ENCODE measurements around the gene BCAT1.
A peak's percentile ranks its signal among the peaks of the same experiment; 100 is the strongest.

BCAT1 gene

GRCh38 chr12:24808651-24809050 is 140.2 kb downstream of the BCAT1 start:
- no peak overlapping the region for H3K4me3 ChIP-seq (ENCODE audit: low read length in 2 of 2)
- no peak overlapping the region for H2BK5ac ChIP-seq (ENCODE audit: low read length)
- H2BK120ac ChIP-seq (ENCODE audit: low read depth, low read length): no peak overlapping the region
- no peaks in the 10 kb centered on the region for H3K27me3 ChIP-seq (ENCODE audit: control insufficient read depth in 3 of 3, insufficient read depth in 3 of 3, low read depth in 1 of 3, low read length in 3 of 3)
- H3K9me3 ChIP-seq (replicated peaks in 1 of 2; ENCODE audit: control insufficient read depth in 2 of 2, insufficient read depth in 1 of 2, low read depth in 1 of 2, low read length in 2 of 2): peaks cover under 1 to 3% of the 10 kb centered on the region in 2 donors
- no peak overlapping the region for H3K4me2 ChIP-seq (ENCODE audit: insufficient read depth, low read length, poor library complexity, severe bottlenecking)
- no peak overlapping the region for H3K23ac ChIP-seq (ENCODE audit: low read depth, low read length, poor library complexity)
- H3K18ac ChIP-seq (ENCODE audit: low read length): no peak overlapping the region
- peaks cover 0 to 12% of the 10 kb centered on the region in 2 donors for H3K36me3 ChIP-seq (replicated peaks in 1 of 2; ENCODE audit: control insufficient read depth in 2 of 2, insufficient read depth in 2 of 2, low read length in 2 of 2)
- no peak overlapping the region for H4K8ac ChIP-seq (ENCODE audit: low read depth, low read length)
- H2BK15ac ChIP-seq (ENCODE audit: low read length): no peak overlapping the region
- H3K9ac ChIP-seq (ENCODE audit: low read depth, low read length, poor library complexity): no peak overlapping the region
- no CpG with 5 or more reads among the region's 2 CpGs for WGBS, 2 donors (ENCODE audit: extremely low coverage in 2 of 2, insufficient read length in 2 of 2, insufficient replicate concordance in 1 of 2)
- H4K91ac ChIP-seq (ENCODE audit: low read depth, low read length, poor library complexity): no peak overlapping the region
- no peak overlapping the region for H2AK5ac ChIP-seq (ENCODE audit: low read depth, low read length)
- H3K4ac ChIP-seq (ENCODE audit: low read length): no peak overlapping the region
- H3K27ac ChIP-seq (replicated peaks; ENCODE audit: low read length): no peak overlapping the region
- no peaks in the 10 kb centered on the region for H3K4me1 ChIP-seq (ENCODE audit: control insufficient read depth in 2 of 2, insufficient read depth in 1 of 2, low read depth in 1 of 2, low read length in 2 of 2)
- no peaks in the 10 kb centered on the region for H3K79me1 ChIP-seq (ENCODE audit: low read depth, low read length)
- no peak overlapping the region for H2BK12ac ChIP-seq (ENCODE audit: low read length)
- no peak overlapping the region for H3K14ac ChIP-seq (ENCODE audit: low read length)
- no peak for DNase-seq (ENCODE audit: low spot score)
- H2AFZ ChIP-seq (ENCODE audit: low read length): no peak overlapping the region

- no peak overlapping the region for H3K9ac ChIP-seq (ENCODE audit: low read depth, low read length, poor library complexity)
- H3K18ac ChIP-seq (ENCODE audit: low read length): no peak overlapping the region
- no peak overlapping the region for H2AK5ac ChIP-seq (ENCODE audit: low read depth, low read length)
- H4K8ac ChIP-seq (ENCODE audit: low read depth, low read length): no peak overlapping the region
- no peaks in the 10 kb centered on the region for H3K4me1 ChIP-seq (ENCODE audit: control insufficient read depth in 2 of 2, insufficient read depth in 1 of 2, low read depth in 1 of 2, low read length in 2 of 2)
- no peak overlapping the region for H2BK12ac ChIP-seq (ENCODE audit: low read length)
- no peak overlapping the region for H4K91ac ChIP-seq (ENCODE audit: low read depth, low read length, poor library complexity)
- no peak overlapping the region for H3K14ac ChIP-seq (ENCODE audit: low read length)
- H3K36me3 ChIP-seq (replicated peaks in 1 of 2; ENCODE audit: control insufficient read depth in 2 of 2, insufficient read depth in 2 of 2, low read length in 2 of 2): no peaks in the 10 kb centered on the region
- H3K79me1 ChIP-seq (ENCODE audit: low read depth, low read length): no peaks in the 10 kb centered on the region
- H3K4me2 ChIP-seq (ENCODE audit: insufficient read depth, low read length, poor library complexity, severe bottlenecking): no peak overlapping the region
- no peak for DNase-seq (ENCODE audit: low spot score)
- no peak overlapping the region for H3K23ac ChIP-seq (ENCODE audit: low read depth, low read length, poor library complexity)
- no peak overlapping the region for H2BK120ac ChIP-seq (ENCODE audit: low read depth, low read length)
- WGBS, 2 donors (ENCODE audit: extremely low coverage in 2 of 2, insufficient read length in 2 of 2, insufficient replicate concordance in 1 of 2): no CpG with 5 or more reads among the region's 2 CpGs
- H2AFZ ChIP-seq (ENCODE audit: low read length): no peak overlapping the region
- no peak overlapping the region for H3K4me3 ChIP-seq (ENCODE audit: low read length in 2 of 2)
- no peak overlapping the region for H3K27ac ChIP-seq (replicated peaks; ENCODE audit: low read length)
- peaks cover 6 to 11% of the 10 kb centered on the region in 2 donors for H3K9me3 ChIP-seq (replicated peaks in 1 of 2; ENCODE audit: control insufficient read depth in 2 of 2, insufficient read depth in 1 of 2, low read depth in 1 of 2, low read length in 2 of 2)
- H2BK15ac ChIP-seq (ENCODE audit: low read length): no peak overlapping the region
- H3K27me3 ChIP-seq (ENCODE audit: control insufficient read depth in 3 of 3, insufficient read depth in 3 of 3, low read depth in 1 of 3, low read length in 3 of 3): no peaks in the 10 kb centered on the region
- H2BK5ac ChIP-seq (ENCODE audit: low read length): no peak overlapping the region
- no peak overlapping the region for H3K4ac ChIP-seq (ENCODE audit: low read length)
These were observed 142.5 kb downstream of the BCAT1 start for GRCh38 chr12:24806386-24806785.

GRCh38 chr12:24803430-24804245 is 145.3 kb downstream of the BCAT1 start:
- Histone ChIP-seq H3K27ac (replicated peaks; ENCODE audit: low read length) (no peak overlapping the region), H2BK5ac (ENCODE audit: low read length) (no peak overlapping the region), H3K79me1 (ENCODE audit: low read depth, low read length) (no peaks in the 10 kb centered on the region), H3K4me2 (ENCODE audit: insufficient read depth, low read length, poor library complexity, severe bottlenecking) (no peak overlapping the region), H2BK12ac (ENCODE audit: low read length) (no peak overlapping the region), H3K23ac (ENCODE audit: low read depth, low read length, poor library complexity) (no peak overlapping the region), H3K4me3 (ENCODE audit: low read length in 2 of 2) (no peak overlapping the region), H3K18ac (ENCODE audit: low read length) (no peak overlapping the region), H3K9me3 (replicated peaks in 1 of 2; ENCODE audit: control insufficient read depth in 2 of 2, insufficient read depth in 1 of 2, low read depth in 1 of 2, low read length in 2 of 2) (peaks cover 6 to 11% of the 10 kb centered on the region in 2 donors), H3K27me3 (ENCODE audit: control insufficient read depth in 3 of 3, insufficient read depth in 3 of 3, low read depth in 1 of 3, low read length in 3 of 3) (no peaks in the 10 kb centered on the region), H2AFZ (ENCODE audit: low read length) (no peak overlapping the region), H3K4me1 (ENCODE audit: control insufficient read depth in 2 of 2, insufficient read depth in 1 of 2, low read depth in 1 of 2, low read length in 2 of 2) (no peaks in the 10 kb centered on the region), H3K9ac (ENCODE audit: low read depth, low read length, poor library complexity) (no peak overlapping the region), H2BK120ac (ENCODE audit: low read depth, low read length) (no peak overlapping the region), H2AK5ac (ENCODE audit: low read depth, low read length) (no peak overlapping the region), H3K14ac (ENCODE audit: low read length) (no peak overlapping the region), H3K36me3 (replicated peaks in 1 of 2; ENCODE audit: control insufficient read depth in 2 of 2, insufficient read depth in 2 of 2, low read length in 2 of 2) (no peaks in the 10 kb centered on the region), H4K8ac (ENCODE audit: low read depth, low read length) (peak overlapping the region; percentile 27), H3K4ac (ENCODE audit: low read length) (no peak overlapping the region), H4K91ac (ENCODE audit: low read depth, low read length, poor library complexity) (no peak overlapping the region), H2BK15ac (ENCODE audit: low read length) (peak overlapping the region; percentile 17)
- no peak for DNase-seq (ENCODE audit: low spot score)
- no CpG with 5 or more reads among the region's 5 CpGs for WGBS, 2 donors (ENCODE audit: extremely low coverage in 2 of 2, insufficient read length in 2 of 2, insufficient replicate concordance in 1 of 2)

- H3K4ac ChIP-seq (ENCODE audit: low read length): no peak overlapping the region
- peaks cover 3 to 8% of the 10 kb centered on the region in 2 donors for H3K9me3 ChIP-seq (replicated peaks in 1 of 2; ENCODE audit: control insufficient read depth in 2 of 2, insufficient read depth in 1 of 2, low read depth in 1 of 2, low read length in 2 of 2)
- no peaks in the 10 kb centered on the region for H3K36me3 ChIP-seq (replicated peaks in 1 of 2; ENCODE audit: control insufficient read depth in 2 of 2, insufficient read depth in 2 of 2, low read length in 2 of 2)
- no peak overlapping the region for H3K9ac ChIP-seq (ENCODE audit: low read depth, low read length, poor library complexity)
- no peaks in the 10 kb centered on the region for H3K79me1 ChIP-seq (ENCODE audit: low read depth, low read length)
- H3K4me2 ChIP-seq (ENCODE audit: insufficient read depth, low read length, poor library complexity, severe bottlenecking): no peak overlapping the region
- H3K27me3 ChIP-seq (ENCODE audit: control insufficient read depth in 3 of 3, insufficient read depth in 3 of 3, low read depth in 1 of 3, low read length in 3 of 3): no peaks in the 10 kb centered on the region
- H2BK15ac ChIP-seq (ENCODE audit: low read length): no peak overlapping the region
- H2BK12ac ChIP-seq (ENCODE audit: low read length): no peak overlapping the region
- no peak overlapping the region for H3K27ac ChIP-seq (replicated peaks; ENCODE audit: low read length)
- no peak for DNase-seq (ENCODE audit: low spot score)
- H4K8ac ChIP-seq (ENCODE audit: low read depth, low read length): no peak overlapping the region
- no peak overlapping the region for H3K4me3 ChIP-seq (ENCODE audit: low read length in 2 of 2)
- H3K4me1 ChIP-seq (ENCODE audit: control insufficient read depth in 2 of 2, insufficient read depth in 1 of 2, low read depth in 1 of 2, low read length in 2 of 2): no peaks in the 10 kb centered on the region
- no peak overlapping the region for H4K91ac ChIP-seq (ENCODE audit: low read depth, low read length, poor library complexity)
- H2AK5ac ChIP-seq (ENCODE audit: low read depth, low read length): no peak overlapping the region
- no peak overlapping the region for H2BK5ac ChIP-seq (ENCODE audit: low read length)
- no peak overlapping the region for H3K18ac ChIP-seq (ENCODE audit: low read length)
- H3K23ac ChIP-seq (ENCODE audit: low read depth, low read length, poor library complexity): no peak overlapping the region
- H2BK120ac ChIP-seq (ENCODE audit: low read depth, low read length): no peak overlapping the region
- no peak overlapping the region for H3K14ac ChIP-seq (ENCODE audit: low read length)
- no peak overlapping the region for H2AFZ ChIP-seq (ENCODE audit: low read length)
These were observed 150.6 kb downstream of the BCAT1 start for GRCh38 chr12:24798335-24798734.

Measured in neuronal stem cell (in vitro differentiated cells).